IPS-18a (cell line): ENCODE measurements around the gene PEA15.

Experiments
- H3K27ac ChIP-seq: one replicate; pipeline ENCODE4 v1.5.1; 2013; ENCODE audit warnings: low read length
- H3K27me3 ChIP-seq: one replicate; pipeline ENCODE4 v1.6.1; 2013; ENCODE audit warnings: mild to moderate bottlenecking, low read length; ENCODE audit not compliant: control insufficient read depth, insufficient read depth
- H3K36me3 ChIP-seq: one replicate; pipeline ENCODE4 v1.6.1; 2013; ENCODE audit warnings: low read depth, low read length; ENCODE audit not compliant: control insufficient read depth
- H3K4me1 ChIP-seq: one replicate; pipeline ENCODE4 v1.6.1; 2013; ENCODE audit warnings: low read depth, low read length; ENCODE audit not compliant: control insufficient read depth
- H3K4me3 ChIP-seq: one replicate; pipeline ENCODE4 v1.5.1; 2013; ENCODE audit warnings: low read length
- H3K9ac ChIP-seq: one replicate; pipeline ENCODE4 v1.6.1; 2013; ENCODE audit warnings: mild to moderate bottlenecking, low read length, moderate library complexity
- H3K9me3 ChIP-seq: one replicate; pipeline ENCODE4 v1.6.1; 2013; ENCODE audit warnings: low read depth, low read length; ENCODE audit not compliant: control insufficient read depth

Gene PEA15

DNA sequence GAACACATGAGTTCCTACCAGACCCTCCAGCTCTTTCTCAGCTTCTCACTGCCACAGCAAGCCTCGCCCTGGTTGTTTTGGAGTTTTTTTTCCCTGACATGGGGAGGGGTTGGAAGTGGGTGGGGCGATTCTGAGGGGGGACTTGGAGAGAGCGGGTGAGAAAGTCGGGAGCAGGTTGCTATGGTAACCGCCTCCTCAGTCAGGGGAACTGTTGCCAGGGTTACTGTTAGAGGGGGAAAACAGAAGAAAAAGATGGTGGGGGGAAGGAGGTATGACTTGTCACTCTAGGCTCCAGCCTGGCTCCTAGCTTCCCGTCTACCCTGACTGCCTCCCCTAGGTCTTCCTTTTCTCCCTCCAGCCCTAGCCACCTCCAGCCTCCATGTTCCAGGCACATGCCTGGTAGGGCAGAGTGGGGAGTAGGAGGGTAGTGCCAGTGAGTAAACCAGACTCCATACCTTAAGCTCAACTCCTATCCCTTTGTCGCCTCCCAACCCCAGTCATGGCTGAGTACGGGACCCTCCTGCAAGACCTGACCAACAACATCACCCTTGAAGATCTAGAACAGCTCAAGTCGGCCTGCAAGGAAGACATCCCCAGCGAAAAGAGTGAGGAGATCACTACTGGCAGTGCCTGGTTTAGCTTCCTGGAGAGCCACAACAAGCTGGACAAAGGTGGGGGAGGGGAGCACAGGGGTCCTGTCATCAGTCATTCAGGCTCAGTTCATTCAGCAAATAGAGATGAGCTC lies 6.0 kb downstream of the PEA15 start:
- peak overlapping the region; percentile 52 for H3K27ac ChIP-seq
- H3K27me3 ChIP-seq: no peaks in the 10 kb centered on the region
- H3K36me3 ChIP-seq: peaks cover 68% of the 10 kb centered on the region
- H3K9me3 ChIP-seq: no peaks in the 10 kb centered on the region
- H3K4me3 ChIP-seq: no peak overlapping the region
- H3K4me1 ChIP-seq: peaks cover 46% of the 10 kb centered on the region
- no peak overlapping the region for H3K9ac ChIP-seq

DNA sequence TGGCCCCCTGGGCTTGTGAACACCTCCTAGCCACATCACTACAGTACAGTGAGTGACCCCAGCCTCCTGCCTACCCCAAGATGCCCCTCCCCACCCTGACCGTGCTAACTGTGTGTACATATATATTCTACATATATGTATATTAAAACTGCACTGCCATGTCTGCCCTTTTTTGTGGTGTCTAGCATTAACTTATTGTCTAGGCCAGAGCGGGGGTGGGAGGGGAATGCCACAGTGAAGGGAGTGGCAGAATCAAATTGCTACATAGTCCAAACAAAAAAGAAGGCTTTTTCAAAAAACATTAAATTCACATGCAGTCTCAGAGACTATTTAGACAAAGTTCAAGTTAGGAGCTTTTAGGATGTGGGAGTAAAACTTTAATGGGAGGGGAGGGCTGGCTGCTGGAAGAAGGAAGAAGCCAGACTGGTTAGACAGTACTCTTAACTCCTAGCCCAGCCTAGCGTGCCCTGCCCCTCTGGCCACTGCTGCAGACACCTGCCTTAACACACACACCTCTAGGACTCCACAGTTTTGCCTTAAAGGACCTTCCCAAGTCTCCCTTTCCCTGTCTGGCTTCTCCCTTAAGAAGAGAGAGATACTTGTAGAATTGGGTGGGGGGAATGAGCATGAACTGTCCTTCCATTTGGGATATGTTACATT lies 9.4 kb downstream of the PEA15 start:
- Histone ChIP-seq H3K4me1 (peaks cover 14% of the 10 kb centered on the region), H3K9me3 (no peaks in the 10 kb centered on the region), H3K27me3 (no peaks in the 10 kb centered on the region), H3K36me3 (peaks cover 87% of the 10 kb centered on the region), H3K4me3 (no peak overlapping the region), H3K27ac (no peak overlapping the region), H3K9ac (no peak overlapping the region)

DNA sequence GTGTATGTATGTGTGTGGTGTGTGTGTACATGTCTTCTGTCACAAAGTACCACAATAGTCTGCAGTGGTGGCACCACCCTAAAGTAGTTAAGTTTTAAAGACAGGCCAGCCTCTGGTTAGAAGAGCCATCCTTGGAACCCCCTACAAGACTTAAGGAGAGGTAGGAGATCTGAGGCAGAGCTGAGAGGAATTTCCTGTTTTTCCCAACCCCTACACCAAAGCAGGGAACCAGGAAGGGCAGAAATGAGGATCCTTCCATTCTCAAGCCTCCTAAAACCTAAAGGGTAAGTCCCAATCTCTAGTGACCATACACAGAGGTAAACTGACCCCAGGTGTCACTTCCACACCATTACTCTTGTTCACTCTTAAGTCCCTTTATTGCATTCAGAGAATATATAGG lies 11.1 kb downstream of the PEA15 start:
- H3K36me3 ChIP-seq: peaks cover 97% of the 10 kb centered on the region
- no peaks in the 10 kb centered on the region for H3K9me3 ChIP-seq
- no peak overlapping the region for H3K9ac ChIP-seq
- peaks cover 5% of the 10 kb centered on the region for H3K4me1 ChIP-seq
- H3K27ac ChIP-seq: no peak overlapping the region
- no peak overlapping the region for H3K4me3 ChIP-seq
- no peaks in the 10 kb centered on the region for H3K27me3 ChIP-seq

DNA sequence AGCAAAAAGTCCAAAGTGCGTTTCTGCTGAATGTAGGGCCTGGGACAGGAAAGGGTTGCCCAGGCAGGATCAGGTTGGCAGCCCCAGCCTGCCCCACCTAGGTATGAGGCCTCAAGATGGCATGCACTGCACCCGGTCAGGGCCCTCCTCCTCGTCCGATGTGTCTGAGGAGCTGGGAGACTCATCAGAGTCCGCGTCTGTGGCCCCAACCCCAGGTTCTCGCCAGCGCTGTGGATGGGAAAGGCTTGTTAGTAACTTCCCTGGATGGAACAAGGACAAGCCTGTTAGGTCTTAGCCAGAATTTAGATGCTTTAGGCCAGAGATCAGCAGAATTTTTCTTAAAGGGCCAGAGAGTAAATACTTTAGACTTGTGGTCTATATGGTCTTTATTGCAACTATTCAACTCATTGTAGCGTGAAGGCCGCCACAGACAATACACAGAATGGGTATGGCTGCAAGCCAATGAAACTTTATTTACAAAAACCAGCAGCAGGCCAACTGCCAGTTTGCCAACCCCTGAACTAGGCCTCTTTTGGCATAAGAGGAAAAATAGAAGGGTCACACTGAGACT lies 12.4 kb downstream of the PEA15 start:
- H3K27ac ChIP-seq: no peak overlapping the region
- H3K36me3 ChIP-seq: peaks cover 97% of the 10 kb centered on the region
- no peak overlapping the region for H3K4me3 ChIP-seq
- H3K9ac ChIP-seq: no peak overlapping the region
- H3K9me3 ChIP-seq: no peaks in the 10 kb centered on the region
- peaks cover 5% of the 10 kb centered on the region for H3K4me1 ChIP-seq
- H3K27me3 ChIP-seq: no peaks in the 10 kb centered on the region

DNA sequence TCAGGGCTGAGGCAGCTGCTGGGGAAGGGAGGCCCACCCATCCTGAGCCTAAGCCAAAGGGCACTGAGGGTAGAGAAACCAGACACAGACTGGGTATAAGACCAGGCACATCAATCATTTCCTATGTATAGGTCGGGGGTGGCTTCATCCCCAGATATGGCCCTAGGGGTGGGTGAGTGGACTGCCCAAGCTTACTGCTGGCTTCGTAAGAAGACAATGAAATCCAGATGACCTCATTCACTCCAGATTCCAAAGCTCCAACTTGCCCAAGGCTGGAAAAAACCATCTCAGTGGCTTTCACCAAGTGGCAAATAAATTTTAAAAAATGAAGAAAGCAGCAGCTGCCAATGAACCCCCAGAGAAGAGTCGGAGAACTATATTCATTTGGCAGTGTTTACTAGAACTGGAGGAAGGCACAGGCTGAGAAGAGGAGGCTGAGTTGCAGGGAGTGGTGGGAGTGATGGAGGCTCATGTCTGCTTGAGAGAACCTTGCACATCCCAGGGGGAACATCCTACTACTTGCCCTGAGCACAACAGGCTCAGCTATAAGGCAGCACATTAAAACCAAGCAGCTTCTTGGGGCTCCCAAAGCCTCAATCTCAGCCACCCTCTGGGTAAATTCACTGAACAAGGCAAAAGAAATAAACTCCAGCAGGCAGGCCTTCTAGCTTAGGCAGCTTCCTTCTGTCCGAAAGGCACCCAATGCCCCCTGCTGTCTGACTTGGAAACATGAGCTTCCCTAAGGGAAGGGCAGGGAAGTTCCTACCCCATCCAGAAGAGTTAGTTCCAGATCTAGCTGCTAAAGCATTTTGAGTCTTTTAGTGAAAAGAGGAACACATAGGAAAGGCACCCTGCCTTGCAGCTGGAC lies 14.1 kb downstream of the PEA15 start:
- H3K36me3 ChIP-seq: peaks cover 99% of the 10 kb centered on the region
- H3K27ac ChIP-seq: no peak overlapping the region
- no peaks in the 10 kb centered on the region for H3K27me3 ChIP-seq
- no peak overlapping the region for H3K4me3 ChIP-seq
- H3K9me3 ChIP-seq: no peaks in the 10 kb centered on the region
- H3K9ac ChIP-seq: no peak overlapping the region
- H3K4me1 ChIP-seq: peaks cover 5% of the 10 kb centered on the region

DNA sequence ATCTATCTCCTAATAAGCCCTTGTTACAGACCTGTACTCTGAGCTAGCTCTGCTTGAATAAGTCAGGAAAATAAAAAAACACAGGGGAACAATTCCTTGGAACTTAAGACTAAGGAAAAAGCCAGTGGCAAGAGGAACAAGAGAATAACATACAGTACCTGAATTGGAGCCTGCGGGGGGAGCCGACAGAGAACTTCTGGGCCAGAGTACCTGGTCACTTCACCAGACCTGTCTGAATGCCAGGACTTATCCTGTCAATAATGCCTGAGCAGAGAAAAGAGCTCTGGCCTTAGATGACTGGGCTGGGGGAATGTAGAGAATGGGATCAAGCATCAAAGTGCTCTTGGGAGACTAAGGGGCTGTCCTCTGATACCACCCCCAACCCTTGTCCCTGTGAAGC lies 15.1 kb downstream of the PEA15 start:
- H3K36me3 ChIP-seq: peaks cover 99% of the 10 kb centered on the region
- H3K9me3 ChIP-seq: no peaks in the 10 kb centered on the region
- no peak overlapping the region for H3K27ac ChIP-seq
- no peaks in the 10 kb centered on the region for H3K27me3 ChIP-seq
- peaks cover 5% of the 10 kb centered on the region for H3K4me1 ChIP-seq
- no peak overlapping the region for H3K9ac ChIP-seq
- H3K4me3 ChIP-seq: no peak overlapping the region

DNA sequence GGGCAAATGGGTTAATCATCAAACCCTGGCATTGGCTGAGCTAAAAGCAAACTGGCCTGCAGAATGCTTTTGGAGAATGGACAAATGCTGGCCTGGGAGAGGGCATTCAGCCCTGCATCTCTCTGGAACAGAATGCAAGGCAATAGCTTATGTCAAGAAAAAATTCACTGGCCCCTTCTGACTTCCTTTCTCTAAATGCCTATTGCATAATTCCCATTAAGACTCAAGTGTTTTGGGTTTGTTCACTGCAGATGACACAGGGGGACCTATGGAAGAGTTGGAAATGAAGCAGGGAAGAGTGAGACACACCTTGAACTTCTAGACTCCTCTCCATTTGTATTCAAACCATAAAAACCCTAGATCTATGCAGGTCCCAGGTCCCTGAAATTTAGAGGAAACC lies 15.9 kb downstream of the PEA15 start:
- no peaks in the 10 kb centered on the region for H3K27me3 ChIP-seq
- peaks cover 5% of the 10 kb centered on the region for H3K4me1 ChIP-seq
- no peaks in the 10 kb centered on the region for H3K9me3 ChIP-seq
- H3K4me3 ChIP-seq: no peak overlapping the region
- H3K9ac ChIP-seq: no peak overlapping the region
- no peak overlapping the region for H3K27ac ChIP-seq
- H3K36me3 ChIP-seq: peaks cover 99% of the 10 kb centered on the region

DNA sequence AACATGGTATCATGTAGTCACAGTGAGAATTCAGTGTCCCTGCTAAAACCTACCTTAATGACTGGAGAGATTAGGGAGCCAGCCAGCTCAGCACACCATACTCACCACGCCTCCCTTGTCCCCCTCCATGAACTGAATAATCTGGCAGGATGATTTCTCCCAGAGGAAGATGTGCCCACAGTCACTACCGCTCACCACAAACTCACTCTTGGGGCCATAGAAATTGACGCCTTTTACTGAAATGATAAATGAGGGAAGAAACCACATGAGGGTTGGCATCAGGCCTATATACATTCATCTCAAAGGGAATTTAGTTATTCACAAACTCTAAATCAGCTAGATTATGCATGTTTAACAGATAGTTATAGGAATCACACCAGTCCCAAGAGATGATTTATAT lies 17.4 kb downstream of the PEA15 start:
- H3K9me3 ChIP-seq: no peaks in the 10 kb centered on the region
- H3K27ac ChIP-seq: no peak overlapping the region
- no peak overlapping the region for H3K4me3 ChIP-seq
- peaks cover 99% of the 10 kb centered on the region for H3K36me3 ChIP-seq
- no peak overlapping the region for H3K9ac ChIP-seq
- no peaks in the 10 kb centered on the region for H3K27me3 ChIP-seq
- H3K4me1 ChIP-seq: peaks cover 5% of the 10 kb centered on the region

DNA sequence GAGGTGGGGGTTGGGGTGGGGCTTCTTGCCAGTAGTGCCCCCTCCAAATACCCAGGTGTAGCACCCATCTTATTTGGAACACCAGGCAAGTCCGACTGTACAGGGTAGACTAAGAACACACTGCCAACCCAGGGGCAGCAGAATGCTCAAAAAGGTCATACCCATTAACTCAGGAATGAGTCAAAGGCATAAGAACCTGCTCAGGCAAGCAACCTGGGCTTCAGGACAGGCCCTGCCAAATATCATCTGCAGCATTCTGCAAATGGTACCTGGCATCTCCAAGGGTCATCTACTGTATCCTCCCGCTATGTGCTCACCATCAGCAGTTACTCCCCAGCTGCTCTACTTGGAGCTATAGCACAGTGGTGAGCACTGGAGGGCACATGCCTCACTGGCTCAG lies 19.4 kb downstream of the PEA15 start:
- Histone ChIP-seq H3K36me3 (peaks cover 97% of the 10 kb centered on the region), H3K27me3 (no peaks in the 10 kb centered on the region), H3K4me1 (peaks cover 5% of the 10 kb centered on the region), H3K4me3 (no peak overlapping the region), H3K9ac (no peak overlapping the region), H3K27ac (no peak overlapping the region), H3K9me3 (no peaks in the 10 kb centered on the region)

DNA sequence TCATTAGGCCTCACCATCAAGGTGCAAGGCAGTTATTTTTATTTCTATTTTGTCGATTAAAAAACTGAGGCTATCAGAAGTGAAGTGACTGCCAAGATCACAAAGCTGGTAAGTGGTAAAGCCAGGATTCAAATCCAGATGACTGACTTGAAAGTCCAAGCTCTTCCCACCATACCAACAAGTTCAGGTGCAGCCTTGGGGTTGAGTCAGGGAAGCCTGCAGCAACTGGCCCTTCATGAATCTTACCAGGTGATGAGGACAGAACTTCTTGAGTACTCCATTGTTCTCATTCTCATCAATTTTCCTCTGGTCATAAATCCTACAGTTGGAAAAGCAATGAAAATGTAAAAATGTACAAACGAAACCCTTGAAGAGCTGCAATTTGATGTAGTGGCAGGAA lies 20.2 kb downstream of the PEA15 start:
- Histone ChIP-seq H3K27ac (no peak overlapping the region), H3K27me3 (no peaks in the 10 kb centered on the region), H3K9me3 (no peaks in the 10 kb centered on the region), H3K4me3 (no peak overlapping the region), H3K36me3 (peaks cover 96% of the 10 kb centered on the region), H3K4me1 (no peaks in the 10 kb centered on the region), H3K9ac (no peak overlapping the region)

DNA sequence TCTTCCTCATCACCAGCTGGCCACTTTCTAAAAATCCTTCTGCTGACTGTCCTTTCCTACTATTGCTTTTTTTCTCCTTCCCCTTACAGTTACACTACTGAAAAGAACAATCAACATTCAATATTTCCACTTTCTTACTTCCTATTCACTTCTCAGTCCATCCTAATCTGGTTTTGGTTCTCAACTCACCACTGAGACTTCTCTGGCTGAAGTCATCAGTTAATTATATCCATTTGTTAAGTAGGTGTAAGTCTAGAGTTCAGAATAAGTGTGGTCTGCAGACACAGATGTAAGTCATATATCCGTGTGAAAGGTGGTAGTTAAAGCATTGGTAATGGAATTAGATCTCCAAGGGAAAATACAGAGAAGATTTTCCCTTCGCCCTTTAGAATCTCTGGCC lies 21.4 kb downstream of the PEA15 start:
- no peaks in the 10 kb centered on the region for H3K9me3 ChIP-seq
- peaks cover 96% of the 10 kb centered on the region for H3K36me3 ChIP-seq
- H3K4me3 ChIP-seq: no peak overlapping the region
- no peaks in the 10 kb centered on the region for H3K4me1 ChIP-seq
- no peak overlapping the region for H3K27ac ChIP-seq
- H3K9ac ChIP-seq: no peak overlapping the region
- H3K27me3 ChIP-seq: no peaks in the 10 kb centered on the region
